ENCODE measurements around the gene MRGPRD. TPM values are rescaled to one million over a fixed set of nuclear protein-coding genes. Genes with fewer than 3 reads are reported as not detected.

MRGPRD gene
- total and polyA plus RNA-seq, 2 donors (not counting 1 experiment from before 2014, with no cell fraction given) = not detected

- Mint-ChIP-seq H3K27me3 (peaks cover 23% of the 10 kb centered on the region), H3K9me3 (ENCODE audit: insufficient read depth) (peaks cover 2% of the 10 kb centered on the region), H3K27ac (no peak overlapping the region), H3K4me1 (no peaks in the 10 kb centered on the region), H3K4me3 (no peak overlapping the region)
- Histone ChIP-seq H3K36me3 (replicated peaks in 1 of 2; ENCODE audit: control extremely low read depth in 1 of 2, control insufficient read depth in 1 of 2, extremely low read depth in 1 of 2, insufficient read depth in 2 of 2, low read length in 1 of 2) (no peaks in the 10 kb centered on the region), H2AFZ (ENCODE audit: insufficient read depth, low read depth, low read length, poor library complexity, severe bottlenecking) (no peak overlapping the region), H3K79me2 (ENCODE audit: control insufficient read depth, insufficient read depth, low read length) (no peaks in the 10 kb centered on the region), H3K4me1 (ENCODE audit: control insufficient read depth in 2 of 2, insufficient read depth in 2 of 2, low read length in 2 of 2) (no peaks in the 10 kb centered on the region), H4K20me1 (ENCODE audit: control insufficient read depth, insufficient read depth, low read length, poor library complexity, severe bottlenecking) (no peaks in the 10 kb centered on the region), H3K27me3 (replicated peaks in 1 of 4; ENCODE audit: control extremely low read depth in 1 of 4, control insufficient read depth in 3 of 4, insufficient read depth in 4 of 4, low read length in 3 of 4) (peaks cover 0 to 3% (median 0%) of the 10 kb centered on the region in 4 experiments), H3K4me3 (ENCODE audit: control extremely low read depth in 1 of 5, extremely low read depth in 1 of 5, insufficient read depth in 1 of 5, low read depth in 2 of 5, low read length in 4 of 5) (no peak overlapping the region), H3K27ac (ENCODE audit: low read length in 2 of 2) (no peak overlapping the region), H3K4me2 (replicated peaks; ENCODE audit: low read depth, low read length, poor library complexity, severe bottlenecking) (no peak overlapping the region), H3K9ac (ENCODE audit: low read length) (no peak overlapping the region), H3K9me3 (ENCODE audit: control extremely low read depth in 1 of 3, control insufficient read depth in 2 of 3, insufficient read depth in 1 of 3, low read length in 2 of 3) (peaks cover 3 to 8% (median 3%) of the 10 kb centered on the region in 3 donors)
- DNase-seq (no peak), ATAC-seq (ENCODE audit: low read depth) (no peak)
- TF ChIP-seq CTCF (IDR thresholded peaks at IDR 0.05) (no peak), EZH2 (IDR thresholded peaks at IDR 0.05; ENCODE audit: borderline replicate concordance, insufficient read depth, low read depth, low read length, poor library complexity, severe bottlenecking) (no peak)
- ChIA-PET CTCF (no interaction called here), POLR2A (no interaction called here)
- WGBS (ENCODE audit: insufficient coverage) = 36% methylated on average over 2 of the region's 5 CpGs
- intact Hi-C loops (cut with micrococcal nuclease) = no loop called here
Measured at GRCh38 chr11:68978626-68978930, 2.2 kb downstream of the MRGPRD start.

GRCh38 chr11:68977781-68978625 is 2.8 kb downstream of the MRGPRD start:
- DNase-seq (no peak), ATAC-seq (ENCODE audit: low read depth) (no peak)
- 71% methylated on average over 11 of the region's 14 CpGs for WGBS (ENCODE audit: insufficient coverage)
- Histone ChIP-seq H2AFZ (ENCODE audit: insufficient read depth, low read depth, low read length, poor library complexity, severe bottlenecking) (no peak overlapping the region), H3K4me2 (replicated peaks; ENCODE audit: low read depth, low read length, poor library complexity, severe bottlenecking) (no peak overlapping the region), H3K27me3 (replicated peaks in 1 of 4; ENCODE audit: control extremely low read depth in 1 of 4, control insufficient read depth in 3 of 4, insufficient read depth in 4 of 4, low read length in 3 of 4) (peaks cover 0 to 3% (median 0%) of the 10 kb centered on the region in 4 experiments), H3K27ac (ENCODE audit: low read length in 2 of 2) (no peak overlapping the region), H3K36me3 (replicated peaks in 1 of 2; ENCODE audit: control extremely low read depth in 1 of 2, control insufficient read depth in 1 of 2, extremely low read depth in 1 of 2, insufficient read depth in 2 of 2, low read length in 1 of 2) (no peaks in the 10 kb centered on the region), H3K4me3 (ENCODE audit: control extremely low read depth in 1 of 5, extremely low read depth in 1 of 5, insufficient read depth in 1 of 5, low read depth in 2 of 5, low read length in 4 of 5) (no peak overlapping the region), H4K20me1 (ENCODE audit: control insufficient read depth, insufficient read depth, low read length, poor library complexity, severe bottlenecking) (no peaks in the 10 kb centered on the region), H3K4me1 (ENCODE audit: control insufficient read depth in 2 of 2, insufficient read depth in 2 of 2, low read length in 2 of 2) (no peaks in the 10 kb centered on the region), H3K79me2 (ENCODE audit: control insufficient read depth, insufficient read depth, low read length) (no peaks in the 10 kb centered on the region), H3K9ac (ENCODE audit: low read length) (no peak overlapping the region), H3K9me3 (ENCODE audit: control extremely low read depth in 1 of 3, control insufficient read depth in 2 of 3, insufficient read depth in 1 of 3, low read length in 2 of 3) (peaks cover 3 to 8% (median 3%) of the 10 kb centered on the region in 3 donors)
- Mint-ChIP-seq H3K4me1 (no peaks in the 10 kb centered on the region), H3K4me3 (no peak overlapping the region), H3K27ac (no peak overlapping the region), H3K9me3 (ENCODE audit: insufficient read depth) (peaks cover 2% of the 10 kb centered on the region), H3K27me3 (peaks cover 23% of the 10 kb centered on the region)
- TF ChIP-seq EZH2 (IDR thresholded peaks at IDR 0.05; ENCODE audit: borderline replicate concordance, insufficient read depth, low read depth, low read length, poor library complexity, severe bottlenecking) (no peak), CTCF (IDR thresholded peaks at IDR 0.05) (no peak)
- intact Hi-C loops (cut with micrococcal nuclease) = no loop called here
- POLR2A ChIA-PET = no interaction called here
- CTCF ChIA-PET = no interaction called here
